GM12892 (cell line): Measurements from ENCODE around the gene SPATA16.

Experiments used
- DNase-seq: peaks from one replicate; pipeline ENCODE4 v3.0.0; 2011; ENCODE audit not compliant: insufficient read length
- FAIRE-seq: peaks from 2 replicates; lab custom pipeline; 2011; peaks lifted over from hg19 to GRCh38; lab: Jason Lieb, UNC
- POLR2A ChIP-seq: IDR thresholded peaks from 2 replicates; pipeline ENCODE4 v1.6.1; 2011; ENCODE audit warnings: low read depth, low read length, control low read depth
- POLR2AphosphoS5 ChIP-seq: IDR thresholded peaks from 2 replicates; pipeline ENCODE4 v1.6.1; 2011; ENCODE audit warnings: low read depth, low read length, control low read depth
- TAF1 ChIP-seq: IDR thresholded peaks from 2 replicates; pipeline ENCODE4 v1.6.1; 2011; ENCODE audit warnings: low read depth, mild to moderate bottlenecking, control low read depth, low read length, borderline replicate concordance

The SPATA16 gene

DNA sequence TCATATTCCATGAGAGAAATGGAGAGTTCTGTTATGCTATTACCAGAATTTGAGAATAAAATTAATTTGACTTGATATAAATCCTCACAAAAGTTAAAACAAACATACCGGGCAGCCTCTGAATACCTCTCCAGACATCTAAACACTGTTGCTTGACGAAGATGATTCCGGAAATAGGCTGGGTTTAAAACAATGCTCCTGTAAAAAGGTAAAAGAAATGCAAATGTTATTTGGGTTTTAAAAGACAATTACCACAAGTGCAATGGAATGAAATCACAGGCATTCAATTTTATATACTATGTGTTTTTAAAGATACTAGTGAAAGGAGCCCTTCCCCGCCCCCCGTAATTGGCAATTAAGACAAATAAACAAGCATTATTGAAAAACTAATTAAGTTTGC, 121.7 kb downstream of the SPATA16 start:
- no peak for TF ChIP-seq TAF1
- no peak for TF ChIP-seq POLR2A
- no peak for TF ChIP-seq POLR2AphosphoS5
- DNase-seq (no peak), FAIRE-seq (no peak)

DNA sequence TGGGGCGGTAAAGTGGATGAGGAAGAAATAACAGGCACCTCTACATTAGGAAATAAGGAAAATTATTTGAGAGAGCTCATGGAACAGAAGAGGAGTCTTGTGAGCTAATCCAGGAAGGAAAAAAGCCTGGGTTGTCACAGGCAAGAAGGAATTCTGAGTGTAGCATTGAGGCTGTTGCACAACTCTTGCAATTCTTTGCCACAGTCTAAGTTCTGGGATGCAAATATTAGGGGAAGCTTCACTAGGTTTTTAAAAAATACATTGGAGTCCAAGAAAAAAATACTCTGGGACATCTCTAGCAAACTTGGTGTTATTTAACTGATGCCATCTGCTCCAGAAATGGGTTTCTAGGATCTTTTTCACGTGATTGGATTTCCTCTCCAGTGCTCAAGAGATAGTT, 122.3 kb downstream of the SPATA16 start:
- DNase-seq = no peak
- TF ChIP-seq POLR2AphosphoS5 (no peak), TAF1 (no peak), POLR2A (no peak)
- FAIRE-seq = no peak

DNA sequence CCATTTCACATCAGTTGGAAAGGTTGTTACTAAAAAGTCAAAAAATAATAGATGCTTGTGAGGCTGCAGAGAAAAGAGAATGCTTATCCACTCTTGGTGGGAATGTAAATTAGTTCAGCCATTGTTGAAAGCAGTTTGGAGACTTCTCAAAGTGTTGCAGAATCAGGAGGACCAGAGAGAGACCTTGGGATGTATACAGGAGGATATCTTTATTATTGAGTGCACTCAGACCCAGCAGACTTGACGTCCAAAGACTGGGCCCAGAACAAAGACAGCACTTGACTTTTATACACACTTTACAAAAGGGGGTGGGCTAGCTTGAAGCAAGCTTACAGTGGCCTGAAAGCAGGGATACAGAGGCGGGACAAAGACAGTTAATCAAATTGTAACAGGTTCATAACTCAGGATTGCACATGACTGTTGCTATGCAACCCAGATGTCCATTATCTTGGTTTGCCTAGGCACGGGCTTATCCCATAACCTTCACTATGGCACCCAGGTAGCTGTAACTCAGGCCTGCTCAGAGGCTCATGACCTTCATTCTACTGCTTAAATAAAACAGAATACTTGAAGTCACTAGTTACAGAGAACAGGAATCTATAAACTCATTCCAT, 127.7 kb downstream of the SPATA16 start:
- FAIRE-seq (no peak), DNase-seq (no peak)

GRCh38 chr3:173009410-173009809, 131.6 kb downstream of the SPATA16 start:
- DNase-seq (no peak), FAIRE-seq (no peak)
- TF ChIP-seq POLR2AphosphoS5 (no peak), TAF1 (no peak), POLR2A (no peak)

More for the DNA sequence above, 127.7 kb downstream of the SPATA16 start:
- TF ChIP-seq TAF1 (no peak), POLR2AphosphoS5 (no peak), POLR2A (no peak)

- no peak for TF ChIP-seq POLR2A
- TF ChIP-seq POLR2AphosphoS5 = no peak
- no peak for TF ChIP-seq TAF1
- no peak for FAIRE-seq
- DNase-seq = no peak
Observed at GRCh38 chr3:173008978-173009377, 132.1 kb downstream of the SPATA16 start.

- DNase-seq = no peak
- FAIRE-seq = no peak
- no peak for TF ChIP-seq TAF1
- TF ChIP-seq POLR2A = no peak
- TF ChIP-seq POLR2AphosphoS5 = no peak
Observed at GRCh38 chr3:173007079-173007723, 133.8 kb downstream of the SPATA16 start.

DNA sequence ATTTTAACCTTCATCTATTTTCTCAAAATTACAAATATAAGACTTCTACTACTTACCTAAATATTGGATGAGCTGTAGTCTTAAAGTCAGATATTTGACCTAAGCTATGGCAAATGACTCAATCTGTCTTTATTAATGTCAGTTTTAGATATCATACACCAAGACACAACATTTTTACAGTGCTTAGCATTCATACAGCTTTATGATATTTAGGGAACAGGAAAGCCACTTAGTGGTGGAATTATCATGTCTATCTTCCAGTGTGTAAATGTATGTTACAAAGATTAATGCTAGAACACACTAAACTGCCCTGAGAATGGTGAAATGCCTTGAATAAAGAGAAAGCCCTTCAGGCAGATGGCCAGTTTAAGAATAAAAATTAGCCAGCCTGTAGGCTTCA, 135.0 kb downstream of the SPATA16 start:
- TF ChIP-seq TAF1 = no peak
- TF ChIP-seq POLR2A = no peak
- TF ChIP-seq POLR2AphosphoS5 = no peak
- DNase-seq (no peak), FAIRE-seq (no peak)

GRCh38 chr3:173004681-173005080, 136.4 kb downstream of the SPATA16 start:
- no peak for TF ChIP-seq POLR2AphosphoS5
- no peak for TF ChIP-seq TAF1
- TF ChIP-seq POLR2A = no peak
- DNase-seq (no peak), FAIRE-seq (no peak)

GRCh38 chr3:173003956-173004355, 137.1 kb downstream of the SPATA16 start:
- TF ChIP-seq TAF1 (no peak), POLR2A (no peak), POLR2AphosphoS5 (no peak)
- DNase-seq (no peak), FAIRE-seq (no peak)

DNA sequence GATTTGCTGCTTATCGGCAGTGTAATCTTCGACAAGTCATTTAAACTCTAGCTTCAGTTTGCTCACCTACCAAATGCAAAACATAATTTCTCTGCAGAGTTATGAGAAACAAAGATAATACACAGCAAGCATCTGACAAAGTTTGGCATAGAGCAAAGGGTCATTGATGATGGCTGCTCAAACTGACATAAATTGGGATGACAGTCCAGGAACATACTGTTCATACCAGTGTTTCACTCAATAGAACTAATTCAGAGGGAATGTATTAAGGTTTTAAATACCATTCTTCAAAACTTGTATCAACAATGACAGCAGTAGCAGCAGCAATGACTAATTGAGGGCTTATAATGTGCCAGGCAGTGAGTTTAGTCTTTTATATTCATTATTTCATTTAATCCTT, 137.6 kb downstream of the SPATA16 start:
- TF ChIP-seq TAF1 (no peak), POLR2A (no peak), POLR2AphosphoS5 (no peak)
- FAIRE-seq (no peak), DNase-seq (no peak)

GRCh38 chr3:173001622-173002021, 139.4 kb downstream of the SPATA16 start:
- FAIRE-seq (no peak), DNase-seq (no peak)
- TF ChIP-seq POLR2AphosphoS5 = no peak

DNA sequence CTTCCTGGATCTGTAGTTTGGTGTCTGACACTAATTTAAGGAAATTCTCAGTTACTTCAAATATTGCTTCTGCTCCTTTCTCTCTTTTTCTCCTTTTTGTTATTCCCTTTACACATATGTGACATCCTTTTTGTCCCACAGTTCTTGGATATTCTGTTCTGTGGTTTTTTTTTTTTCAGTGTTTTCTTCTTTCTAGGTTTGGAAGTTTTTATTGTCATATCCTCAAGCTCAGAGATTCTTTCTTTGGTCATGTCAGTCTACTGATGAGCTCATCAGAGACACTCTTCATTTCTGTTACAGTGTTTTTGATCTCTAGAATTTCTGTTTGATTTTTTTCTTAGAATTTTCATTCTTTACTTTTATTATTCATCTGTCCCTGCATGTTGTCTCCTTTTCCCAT, 140.5 kb downstream of the SPATA16 start:
- DNase-seq (no peak), FAIRE-seq (no peak)
- no peak for TF ChIP-seq TAF1
- TF ChIP-seq POLR2A = no peak
- no peak for TF ChIP-seq POLR2AphosphoS5
